Panc1 (cell line): ENCODE results near the gene CCDC61. TPM values are rescaled to one million over a fixed set of nuclear protein-coding genes. Genes with fewer than 3 reads are reported as not detected.

Experiments
- ATAC-seq: fragments of 200-7000 bp; cut with Tn5 transposase; 2 replicates; pipeline ENCODE4 v1.9.1; 2020; ENCODE audit warnings: mild to moderate bottlenecking, moderate library complexity
- BruUV-seq: library from RNA; stranded (reverse); fragments of 400-500 nt; replicated peaks from 2 replicates; lab custom pipeline; 2021; lab: Mats Ljungman, UMichigan
- CTCF ChIA-PET: fragments of 300-600 bp; sonication (Branson Sonifier 250); formaldehyde crosslinking; loops from one replicate; lab custom pipeline; 2022; ENCODE audit warnings: antibody characterized with exemption; lab: Charles Lee
- POLR2A ChIA-PET: fragments of 300-600 bp; sonication (Branson Sonifier 250); formaldehyde crosslinking; loops from one replicate; lab custom pipeline; 2022; ENCODE audit warnings: antibody characterized with exemption; lab: Charles Lee
- DNase-seq: peaks from one replicate; pipeline ENCODE4 v3.0.0-alpha.2; 2010; ENCODE audit warnings: low read depth, low spot score
- H3K27ac ChIP-seq: 2 replicates; pipeline ENCODE4 v1.5.1; 2011; ENCODE audit warnings: mild to moderate bottlenecking, low read length, inconsistent platforms
- H3K27me3 ChIP-seq: fragments of 200-500 bp; sonication (Bioruptor generic); 2 replicates; pipeline ENCODE4 v1.6.0; 2014; ENCODE audit warnings: low read length, inconsistent platforms; ENCODE audit not compliant: control insufficient read depth, insufficient read depth
- H3K36me3 ChIP-seq: fragments of 200-500 bp; sonication (Bioruptor generic); 2 replicates; pipeline ENCODE4 v1.5.1; 2014; ENCODE audit warnings: inconsistent platforms, mild to moderate bottlenecking, low read length, moderate library complexity; ENCODE audit not compliant: control insufficient read depth, insufficient read depth
- H3K4me1 ChIP-seq: 2 replicates; pipeline ENCODE4 v1.5.1; 2011; ENCODE audit warnings: inconsistent platforms, mild to moderate bottlenecking, low read length, moderate library complexity; ENCODE audit not compliant: control insufficient read depth, insufficient read depth
- H3K4me3 ChIP-seq, 2 experiments: 2 replicates each; pipeline ENCODE4 v1.5.1; 2011 to 2012; ENCODE audit warnings: low read depth in 2 of 2, low read length in 2 of 2, mild to moderate bottlenecking in 2 of 2, inconsistent platforms in 1 of 2, moderate library complexity in 1 of 2
- H3K9me3 ChIP-seq: fragments of 200-500 bp; sonication (Bioruptor generic); 2 replicates; pipeline ENCODE4 v1.5.1; 2014; ENCODE audit warnings: low read depth, mild to moderate bottlenecking, inconsistent platforms, low read length, moderate library complexity; ENCODE audit not compliant: control insufficient read depth, insufficient read depth
- CTCF ChIP-seq: fragments of 450-650 bp; IDR thresholded peaks from 2 replicates; pipeline ENCODE4 v1.5.1; 2017; ENCODE audit warnings: mild to moderate bottlenecking
- POLR2AphosphoS5 ChIP-seq: IDR thresholded peaks from 2 replicates; pipeline ENCODE4 v1.6.1; 2012; ENCODE audit warnings: mild to moderate bottlenecking, low read depth, low read length, moderate library complexity
- REST ChIP-seq, 2 experiments: IDR thresholded peaks; 2 replicates each; pipeline ENCODE4 v1.6.1; 2011 to 2012; ENCODE audit warnings: low read depth in 2 of 2, control low read depth in 1 of 2, low read length in 1 of 2, mild to moderate bottlenecking in 1 of 2, moderate library complexity in 1 of 2; ENCODE audit not compliant: insufficient read depth in 1 of 2
- SIN3A ChIP-seq: IDR thresholded peaks from 2 replicates; pipeline ENCODE4 v1.6.1; 2012; ENCODE audit warnings: low read depth, mild to moderate bottlenecking, low read length, moderate library complexity, borderline replicate concordance; ENCODE audit not compliant: insufficient read depth
- TCF7L2 ChIP-seq: IDR thresholded peaks from 2 replicates; pipeline ENCODE4 v1.6.1; 2011; ENCODE audit warnings: mild to moderate bottlenecking, low read depth, low read length, inconsistent platforms
- in situ Hi-C: cut with HindIII; loops from 2 replicates; pipeline ENCODE4 v1.10.0; 2016; ENCODE audit warnings: low sequenced_read_pairs, low pct_unique_long_range_greater_than_20kb
- intact Hi-C: fragments of 100-400 bp; cut with micrococcal nuclease; formaldehyde crosslinking; loops from one replicate; pipeline ENCODE4 v1.10.0; 2022; ENCODE audit not compliant: unreplicated experiment
- total RNA-seq: library from RNA; stranded (reverse); gene quantifications from one replicate; pipeline ENCODE4 v1.2.1, GENCODE V29; 2021; ENCODE audit not compliant: unreplicated experiment

CCDC61 gene
- total RNA-seq, 1 experiment from 2014 or later, result 17.9 TPM

GRCh38 chr19:46040125-46040524, 44.9 kb downstream of the CCDC61 start:
- ATAC-seq (no peak), DNase-seq (no peak)
- Histone ChIP-seq H3K27me3 (no peaks in the 10 kb centered on the region), H3K36me3 (no peaks in the 10 kb centered on the region), H3K4me3 (no peak overlapping the region), H3K9me3 (peaks cover 7% of the 10 kb centered on the region; the same call in 1 of the 2 replicates), H3K27ac (no peak overlapping the region), H3K4me1 (no peaks in the 10 kb centered on the region)
- BruUV-seq, result no TSS peak
- POLR2A ChIA-PET, result interaction anchor here (0.6 kb wide), 1 partner anchor 45 kb away, joined by 3 read pairs; no protein-coding TSS in a partner anchor
- TF ChIP-seq TCF7L2 (no peak), CTCF (no peak), SIN3A (no peak), REST (IDR thresholded peaks at IDR 0.05; ENCODE audit: insufficient read depth in 1 of 2, low read depth in 2 of 2, low read length in 1 of 2) (no peak)
- in situ Hi-C loops, result no loop called here
- CTCF ChIA-PET, result no interaction called here
- intact Hi-C loops, result no loop called here

GRCh38 chr19:46040952-46041500, 45.8 kb downstream of the CCDC61 start, which contains the start of gene IGFL4:
Gene IGFL4 (minus strand): TSS chr19:46041002. CDS start chr19:46040962, 40 bp downstream.
- Histone ChIP-seq H3K4me1 (no peaks in the 10 kb centered on the region), H3K9me3 (peaks cover 7% of the 10 kb centered on the region; the same call in 1 of the 2 replicates), H3K4me3 (no peak within 1 kb of the TSS), H3K27me3 (no peaks in the 10 kb centered on the region), H3K36me3 (no peaks in the 10 kb centered on the region), H3K27ac (no peak within 1 kb of the TSS)
- DNase-seq, result no peak
- ATAC-seq, result no peak
- no TSS peak for BruUV-seq
- ChIA-PET CTCF (interaction anchor here (0.9 kb wide), 1 partner anchor 12 kb away, joined by 3 read pairs; no protein-coding TSS in a partner anchor), POLR2A (no interaction called here)
- no peak for TF ChIP-seq REST (IDR thresholded peaks at IDR 0.05; ENCODE audit: insufficient read depth in 1 of 2, low read depth in 2 of 2, low read length in 1 of 2)
- TF ChIP-seq TCF7L2, result no peak
- TF ChIP-seq SIN3A, result no peak
- no peak for TF ChIP-seq POLR2AphosphoS5
- TF ChIP-seq CTCF, result no peak
- intact Hi-C loops (no loop called here), in situ Hi-C loops (no loop called here)
